MCF 10A (cell line): ENCODE data around the gene MACC1. TPM values are rescaled to one million over a fixed set of nuclear protein-coding genes. Genes with fewer than 3 reads are reported as not detected.

Experiments used
- BruUV-seq: library from RNA; stranded (reverse); fragments of 400-500 nt; replicated peaks from 2 replicates; lab custom pipeline; 2021; lab: Mats Ljungman, UMichigan
- CTCF ChIA-PET: fragments of 300-600 bp; sonication (Branson Sonifier 250); formaldehyde crosslinking; extraction: SDS; loops from one replicate; lab custom pipeline; 2021; ENCODE audit warnings: antibody characterized with exemption, inconsistent platforms; lab: Yijun Ruan, JAX
- POLR2A ChIA-PET: fragments of 300-600, 350-650 bp; sonication (Branson Sonifier 250); formaldehyde crosslinking; extraction: SDS; loops from one replicate; lab custom pipeline; 2020; ENCODE audit warnings: antibody characterized with exemption, inconsistent platforms; lab: Yijun Ruan, JAX
- DNase-seq: peaks from one replicate; pipeline ENCODE4 v3.0.0-alpha.2; 2018; ENCODE audit not compliant: unreplicated experiment
- H3K27ac Mint-ChIP-seq: one replicate; pipeline ENCODE4 v1.8.0; 2022; ENCODE audit warnings: mild to moderate bottlenecking, low read depth, mixed read lengths; ENCODE audit not compliant: unreplicated experiment
- H3K27me3 Mint-ChIP-seq: one replicate; pipeline ENCODE4 v1.8.0; 2022; ENCODE audit warnings: mixed read lengths; ENCODE audit not compliant: insufficient read depth, unreplicated experiment
- H3K36me3 Mint-ChIP-seq: one replicate; pipeline ENCODE4 v1.8.0; 2022; ENCODE audit warnings: mild to moderate bottlenecking, moderate library complexity, mixed read lengths; ENCODE audit not compliant: insufficient read depth, unreplicated experiment
- H3K4me1 Mint-ChIP-seq: one replicate; pipeline ENCODE4 v1.8.0; 2022; ENCODE audit warnings: mixed read lengths; ENCODE audit not compliant: insufficient read depth, unreplicated experiment
- H3K4me3 Mint-ChIP-seq: one replicate; pipeline ENCODE4 v1.8.0; 2022; ENCODE audit warnings: mild to moderate bottlenecking, moderate library complexity, mixed read lengths; ENCODE audit not compliant: unreplicated experiment
- H3K9me3 Mint-ChIP-seq: one replicate; pipeline ENCODE4 v1.8.0; 2022; ENCODE audit warnings: mixed read lengths; ENCODE audit not compliant: unreplicated experiment
- CTCF ChIP-seq: fragments of 200-600 bp; IDR thresholded peaks from one replicate; pipeline ENCODE4 v1.8.0; 2022; ENCODE audit warnings: antibody characterized with exemption, mild to moderate bottlenecking; ENCODE audit not compliant: unreplicated experiment
- intact Hi-C: fragments of 100-400 bp; cut with micrococcal nuclease; formaldehyde crosslinking; loops from 2 replicates; pipeline ENCODE4 v1.14.1; 2022
- total RNA-seq: library from RNA; stranded (reverse); gene quantifications from 2 replicates; pipeline ENCODE4 v1.2.3, GENCODE V29; 2022

The MACC1 gene
- total RNA-seq, 1 experiment from 2014 or later: 0.14 TPM

- Mint-ChIP-seq H3K27ac (no peak overlapping the region), H3K4me1 (no peaks in the 10 kb centered on the region), H3K9me3 (no peaks in the 10 kb centered on the region), H3K4me3 (no peak overlapping the region), H3K36me3 (no peaks in the 10 kb centered on the region), H3K27me3 (no peaks in the 10 kb centered on the region)
- DNase-seq: no peak
- CTCF ChIA-PET: no interaction called here
- POLR2A ChIA-PET: interaction anchor here (0.6 kb wide), 1 partner anchor 10 kb away, joined by 4 read pairs; no protein-coding TSS in a partner anchor
- intact Hi-C loops: no loop called here
- BruUV-seq: no TSS peak
- TF ChIP-seq CTCF: no peak
These were observed 40.0 kb upstream of the MACC1 start for GRCh38 chr7:20257212-20257611.

GRCh38 chr7:20249920-20250319, 32.7 kb upstream of the MACC1 start:
- TF ChIP-seq CTCF: no peak
- Mint-ChIP-seq H3K36me3 (no peaks in the 10 kb centered on the region), H3K27me3 (no peaks in the 10 kb centered on the region), H3K4me3 (no peak overlapping the region), H3K9me3 (no peaks in the 10 kb centered on the region), H3K27ac (no peak overlapping the region), H3K4me1 (no peaks in the 10 kb centered on the region)
- ChIA-PET CTCF (no interaction called here), POLR2A (no interaction called here)
- BruUV-seq: no TSS peak
- DNase-seq: no peak
- intact Hi-C loops: no loop called here

- TF ChIP-seq CTCF: no peak
- no TSS peak for BruUV-seq
- DNase-seq: no peak
These were observed 32.2 kb upstream of the MACC1 start for GRCh38 chr7:20249376-20249775.

GRCh38 chr7:20246236-20246635, 29.1 kb upstream of the MACC1 start:
- Mint-ChIP-seq H3K27me3 (no peaks in the 10 kb centered on the region), H3K4me1 (peaks cover 10% of the 10 kb centered on the region), H3K9me3 (no peaks in the 10 kb centered on the region), H3K36me3 (no peaks in the 10 kb centered on the region), H3K4me3 (no peak overlapping the region), H3K27ac (no peak overlapping the region)
- no peak for DNase-seq
- ChIA-PET POLR2A (no interaction called here), CTCF (no interaction called here)
- no peak for TF ChIP-seq CTCF
- no TSS peak for BruUV-seq
- intact Hi-C loops: no loop called here

More at GRCh38 chr7:20249376-20249775, 32.2 kb upstream of the MACC1 start:
- POLR2A ChIA-PET: interaction anchor here (0.7 kb wide), 1 partner anchor 137 kb away, joined by 3 read pairs; no protein-coding TSS in a partner anchor
- Mint-ChIP-seq H3K36me3 (no peaks in the 10 kb centered on the region), H3K4me3 (no peak overlapping the region), H3K27ac (no peak overlapping the region), H3K27me3 (no peaks in the 10 kb centered on the region), H3K9me3 (no peaks in the 10 kb centered on the region), H3K4me1 (no peaks in the 10 kb centered on the region)
- CTCF ChIA-PET: no interaction called here
- intact Hi-C loops: no loop called here
